ES-I3 (cell line): ENCODE results near the gene SSBP2.

Experiments
- H3K36me3 ChIP-seq: 2 replicates; pipeline ENCODE4 v1.6.1; 2013; ENCODE audit warnings: mild to moderate bottlenecking, low read length, control low read depth, moderate library complexity; ENCODE audit not compliant: insufficient read depth
- H3K4me1 ChIP-seq: 2 replicates; pipeline ENCODE4 v1.6.1; 2013; ENCODE audit warnings: mild to moderate bottlenecking, control low read depth, low read length; ENCODE audit not compliant: insufficient read depth
- H3K9ac ChIP-seq: 2 replicates; pipeline ENCODE4 v1.6.1; 2013; ENCODE audit warnings: low read depth, mild to moderate bottlenecking, low read length, moderate library complexity
- H3K9me3 ChIP-seq: 2 replicates; pipeline ENCODE4 v1.6.1; 2013; ENCODE audit warnings: mild to moderate bottlenecking, low read length, moderate library complexity; ENCODE audit not compliant: control insufficient read depth, insufficient read depth

SSBP2 gene

DNA sequence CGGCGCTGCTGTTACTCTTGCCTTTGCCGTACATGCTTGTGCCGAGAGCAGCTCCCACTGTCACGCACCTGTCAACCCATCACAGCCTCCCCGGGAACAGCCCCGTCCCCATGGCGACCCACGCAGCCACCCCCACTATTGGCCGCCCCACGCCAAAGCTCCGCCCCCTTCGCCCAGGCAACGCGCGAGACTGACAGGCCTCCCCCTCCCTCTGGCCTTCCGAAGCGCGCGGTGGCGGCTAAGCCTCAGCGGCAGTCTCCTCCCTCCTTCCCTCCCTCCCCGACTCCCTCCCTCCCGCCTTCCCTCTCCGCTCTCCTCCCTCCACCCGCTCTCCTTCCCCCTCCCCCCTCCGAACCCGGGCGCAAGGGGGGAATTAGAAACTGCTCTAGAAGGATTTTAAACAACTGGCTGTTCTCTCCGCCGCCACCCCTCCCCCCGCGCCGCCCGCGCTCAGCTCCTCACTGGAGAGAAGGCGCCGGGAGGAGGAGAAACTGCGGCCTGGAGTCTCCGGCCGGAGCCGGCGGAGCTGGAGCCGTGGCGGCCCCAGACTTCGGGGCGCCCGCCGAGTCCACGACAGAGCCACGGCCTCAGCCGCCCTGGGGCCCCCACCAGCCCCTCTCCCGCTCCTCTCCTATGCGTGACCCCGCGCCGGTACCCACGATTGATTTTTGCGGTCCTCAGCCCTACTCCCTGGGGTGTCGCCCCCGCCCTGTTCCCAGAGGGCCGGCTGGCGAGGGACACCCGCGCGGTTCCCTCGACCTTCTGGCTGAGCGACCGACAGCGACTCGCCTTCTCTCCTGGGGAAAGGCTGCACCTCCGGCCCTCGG is at the start of gene SSBP2:
TSS of gene SSBP2 (minus strand) at position 89 of the 827 bp plus-strand sequence. CDS start at position 34, 55 bp downstream.
- H3K36me3 ChIP-seq, result no peaks in the 10 kb centered on the region
- H3K9me3 ChIP-seq, result no peaks in the 10 kb centered on the region
- peaks cover 38% of the 10 kb centered on the region for H3K4me1 ChIP-seq
- H3K9ac ChIP-seq, result peak within 1 kb of the TSS; percentile 85

DNA sequence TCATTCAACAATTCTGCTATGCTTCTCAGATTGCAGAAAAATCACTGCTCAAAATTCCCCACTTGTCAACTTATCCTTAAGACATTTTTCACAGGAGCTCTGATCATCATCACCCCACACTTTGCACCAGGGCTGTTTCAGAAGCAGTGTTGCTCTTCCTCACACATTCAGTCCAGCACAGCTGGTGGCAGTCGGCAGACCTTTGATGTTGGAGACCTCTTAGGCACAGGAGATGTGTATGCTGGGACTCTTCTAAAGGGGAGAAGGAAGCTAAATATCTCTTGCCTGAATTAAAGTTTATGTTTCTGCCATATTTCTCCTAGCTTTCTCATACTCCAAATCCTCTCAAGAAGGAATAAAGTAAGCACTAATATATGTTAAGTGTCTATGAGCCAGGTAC is 44.8 kb upstream of the SSBP2 start:
- H3K9me3 ChIP-seq, result no peaks in the 10 kb centered on the region
- H3K4me1 ChIP-seq, result peaks cover 7% of the 10 kb centered on the region; the same call in 1 of the 2 replicates
- H3K9ac ChIP-seq, result no peak overlapping the region
- no peaks in the 10 kb centered on the region for H3K36me3 ChIP-seq

DNA sequence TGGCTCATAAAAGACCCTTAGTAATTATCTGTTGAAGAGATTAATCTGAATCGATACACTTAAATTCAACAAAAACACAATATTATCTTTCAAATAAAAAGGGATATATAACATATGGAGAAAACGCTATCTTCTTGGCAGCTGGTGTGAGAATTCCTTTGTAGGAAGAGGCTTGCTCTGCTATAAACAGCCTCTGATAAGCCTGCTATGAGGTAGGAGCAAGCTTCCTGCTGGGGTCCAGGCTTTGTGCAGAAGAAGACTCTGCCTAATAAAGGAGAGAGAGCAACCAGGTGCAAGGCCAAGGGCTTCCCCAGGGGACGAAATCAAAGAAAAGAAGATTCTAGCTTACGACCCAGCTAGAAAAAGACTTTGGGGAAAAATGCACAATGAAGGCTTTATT is 43.3 kb upstream of the SSBP2 start:
- Histone ChIP-seq H3K9me3 (no peaks in the 10 kb centered on the region), H3K36me3 (no peaks in the 10 kb centered on the region), H3K9ac (no peak overlapping the region), H3K4me1 (peaks cover 7% of the 10 kb centered on the region; the same call in 1 of the 2 replicates)

DNA sequence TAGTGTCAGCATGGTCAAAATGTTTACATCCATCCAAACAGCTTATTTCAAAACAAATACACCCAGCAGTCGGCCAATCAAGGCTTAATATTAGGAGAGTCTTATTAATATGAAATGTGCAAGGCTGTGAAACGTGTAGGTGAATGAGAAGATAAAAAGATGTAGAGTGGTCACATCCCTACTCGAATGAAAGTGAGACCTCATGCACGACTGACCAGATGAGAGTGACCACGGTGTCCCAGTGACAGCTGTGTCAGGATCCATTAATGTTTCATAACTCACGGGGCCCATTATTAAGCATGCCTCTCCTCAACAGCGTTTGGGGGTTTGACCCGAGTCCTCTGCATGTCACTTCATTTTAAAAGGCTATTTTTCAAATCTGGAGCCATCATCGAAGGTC is 39.4 kb upstream of the SSBP2 start:
- peaks cover 9% of the 10 kb centered on the region; the same call in 1 of the 2 replicates for H3K9me3 ChIP-seq
- no peaks in the 10 kb centered on the region for H3K36me3 ChIP-seq

DNA sequence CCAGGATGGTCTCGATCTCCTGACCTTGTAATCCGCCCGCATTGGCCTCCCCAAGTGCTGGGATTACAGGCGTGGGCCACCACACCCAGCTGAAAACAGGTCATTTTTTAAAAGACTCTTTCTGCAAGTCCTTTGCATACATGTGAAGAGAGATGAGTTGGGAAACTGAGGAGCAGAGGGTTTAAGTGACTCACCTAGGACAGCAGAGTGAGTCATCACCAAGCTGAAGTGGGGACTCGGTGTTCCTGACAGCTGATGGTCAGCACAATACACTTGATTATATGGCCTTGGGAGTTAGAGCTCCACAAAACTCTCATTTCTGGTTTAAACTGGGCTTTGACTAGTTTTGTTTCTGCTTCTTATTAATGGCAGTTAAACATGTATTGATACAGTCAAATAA is 38.1 kb upstream of the SSBP2 start:
- peaks cover 9% of the 10 kb centered on the region; the same call in 1 of the 2 replicates for H3K9me3 ChIP-seq
- no peak overlapping the region for H3K9ac ChIP-seq
- H3K36me3 ChIP-seq, result no peaks in the 10 kb centered on the region
- peaks cover 26% of the 10 kb centered on the region for H3K4me1 ChIP-seq

More for the DNA sequence above, 39.4 kb upstream of the SSBP2 start:
- H3K4me1 ChIP-seq, result peaks cover 26% of the 10 kb centered on the region
- no peak overlapping the region for H3K9ac ChIP-seq

DNA sequence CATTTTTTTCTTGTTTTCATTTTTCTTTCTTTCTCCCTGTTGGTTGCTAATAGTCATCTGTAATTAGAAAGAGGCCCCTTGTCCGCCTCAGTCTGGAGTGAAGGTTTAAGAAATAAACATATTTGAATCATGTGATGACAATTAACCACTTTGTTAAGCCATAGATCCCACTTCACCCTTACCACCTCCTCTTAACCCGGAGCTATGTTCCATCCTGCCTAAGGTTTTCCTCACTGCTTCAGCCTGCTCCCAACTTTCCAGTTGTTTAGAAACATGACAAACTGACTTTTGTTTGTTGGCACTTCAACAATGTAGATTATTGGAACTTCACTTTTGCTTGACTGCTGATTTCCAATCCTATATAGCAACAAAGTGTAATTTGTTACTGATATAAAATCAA is 37.4 kb upstream of the SSBP2 start:
- H3K36me3 ChIP-seq, result no peaks in the 10 kb centered on the region
- H3K9me3 ChIP-seq, result peaks cover 9% of the 10 kb centered on the region; the same call in 1 of the 2 replicates
- no peak overlapping the region for H3K9ac ChIP-seq
- peaks cover 26% of the 10 kb centered on the region for H3K4me1 ChIP-seq

DNA sequence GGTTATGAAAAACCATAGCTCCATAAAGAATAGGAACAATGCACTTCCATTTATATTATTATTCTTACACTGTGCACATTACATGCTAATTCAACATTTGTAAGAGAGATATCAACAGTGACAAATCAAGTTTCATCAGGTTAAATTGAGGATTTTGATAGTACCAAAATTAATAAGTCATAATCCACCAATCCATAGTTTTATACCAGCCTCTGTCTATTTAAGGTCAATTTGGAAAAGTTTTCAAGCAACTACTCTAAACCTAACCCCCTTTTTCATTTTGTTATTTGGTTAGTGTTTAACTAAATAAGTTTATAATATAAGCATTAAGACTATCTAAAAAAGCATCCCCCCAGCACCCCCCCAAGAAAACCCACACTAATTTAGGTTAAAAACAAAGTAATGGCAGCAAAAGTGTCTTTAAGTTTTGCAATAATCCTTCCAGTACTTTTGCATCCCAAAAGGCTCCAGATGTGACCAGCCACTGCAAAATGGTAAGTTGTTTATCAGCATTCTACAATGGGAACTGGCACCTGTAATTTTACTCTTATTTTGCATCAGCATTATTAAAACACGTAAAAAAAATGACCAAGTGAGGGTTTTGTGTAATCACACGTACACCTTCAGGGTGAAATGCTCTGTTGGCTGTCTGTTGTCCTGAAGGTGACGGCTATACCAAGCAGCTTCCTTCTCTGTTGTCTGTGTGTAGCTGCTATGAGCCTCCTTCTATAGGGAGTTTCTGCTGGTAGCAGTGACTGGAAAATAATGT is 36.8 kb upstream of the SSBP2 start:
- Histone ChIP-seq H3K36me3 (no peaks in the 10 kb centered on the region), H3K9me3 (peaks cover 9% of the 10 kb centered on the region; the same call in 1 of the 2 replicates), H3K9ac (no peak overlapping the region), H3K4me1 (peaks cover 26% of the 10 kb centered on the region)

DNA sequence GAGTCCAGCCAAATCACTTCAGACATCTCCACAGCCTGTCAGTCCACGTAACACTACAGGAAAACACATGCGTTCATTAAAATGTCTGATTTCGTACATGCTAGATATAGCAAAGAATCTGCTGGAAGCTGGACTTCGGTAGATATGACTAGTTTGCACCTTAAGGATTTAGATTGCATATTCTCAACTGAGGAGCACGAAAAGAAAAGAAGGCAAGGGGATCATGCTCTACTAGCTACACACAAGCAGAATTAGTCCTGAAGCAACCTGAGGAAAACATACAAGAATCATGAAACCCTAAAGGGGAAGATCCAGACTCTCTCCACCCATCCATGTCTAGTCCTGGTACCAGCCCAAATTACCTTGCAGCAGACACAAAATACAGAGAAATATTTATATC is 36.1 kb upstream of the SSBP2 start:
- peaks cover 26% of the 10 kb centered on the region for H3K4me1 ChIP-seq
- H3K9ac ChIP-seq, result no peak overlapping the region
- peaks cover 9% of the 10 kb centered on the region; the same call in 1 of the 2 replicates for H3K9me3 ChIP-seq
- H3K36me3 ChIP-seq, result no peaks in the 10 kb centered on the region

DNA sequence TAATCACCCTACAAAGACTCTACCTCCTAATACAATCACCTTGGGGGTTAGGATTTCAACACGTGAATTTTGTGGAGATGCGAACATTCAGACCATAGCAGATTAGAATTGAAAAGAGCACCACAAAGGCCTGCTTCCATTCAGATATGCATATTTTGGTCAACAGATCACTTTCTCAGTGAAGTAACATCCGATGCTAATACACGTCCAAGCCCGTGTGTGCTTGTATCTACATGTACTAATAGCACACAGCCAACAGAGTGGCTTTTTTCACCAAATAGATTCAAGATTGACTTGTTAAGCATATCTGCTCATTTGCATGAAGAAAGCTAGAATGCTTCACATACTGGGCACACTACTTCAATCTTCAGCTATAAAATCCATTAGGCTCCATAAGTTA is 35.6 kb upstream of the SSBP2 start:
- no peak overlapping the region for H3K9ac ChIP-seq
- H3K4me1 ChIP-seq, result peaks cover 26% of the 10 kb centered on the region
- H3K9me3 ChIP-seq, result peaks cover 9% of the 10 kb centered on the region; the same call in 1 of the 2 replicates
- H3K36me3 ChIP-seq, result no peaks in the 10 kb centered on the region

DNA sequence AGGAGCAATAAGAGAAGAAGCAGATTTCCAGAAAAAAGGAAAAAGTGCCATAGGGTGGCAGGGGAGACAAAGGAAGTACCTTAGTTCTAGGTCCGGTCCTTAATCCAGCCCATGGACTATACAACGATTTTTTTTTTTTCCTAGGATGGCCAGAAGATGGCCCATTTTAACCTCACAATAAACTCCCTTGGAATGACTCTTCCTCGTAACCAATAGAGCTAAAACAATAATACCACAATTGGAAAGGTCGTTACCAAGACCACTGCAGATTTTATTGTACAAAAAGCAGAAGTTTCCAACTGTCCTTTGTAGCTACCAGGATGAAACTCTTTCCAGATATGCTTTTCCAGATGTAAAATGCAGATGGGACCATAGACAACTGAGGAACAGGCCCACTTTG is 34.4 kb upstream of the SSBP2 start:
- Histone ChIP-seq H3K36me3 (no peaks in the 10 kb centered on the region), H3K9me3 (peaks cover 9% of the 10 kb centered on the region; the same call in 1 of the 2 replicates), H3K9ac (no peak overlapping the region), H3K4me1 (peaks cover 26% of the 10 kb centered on the region)

DNA sequence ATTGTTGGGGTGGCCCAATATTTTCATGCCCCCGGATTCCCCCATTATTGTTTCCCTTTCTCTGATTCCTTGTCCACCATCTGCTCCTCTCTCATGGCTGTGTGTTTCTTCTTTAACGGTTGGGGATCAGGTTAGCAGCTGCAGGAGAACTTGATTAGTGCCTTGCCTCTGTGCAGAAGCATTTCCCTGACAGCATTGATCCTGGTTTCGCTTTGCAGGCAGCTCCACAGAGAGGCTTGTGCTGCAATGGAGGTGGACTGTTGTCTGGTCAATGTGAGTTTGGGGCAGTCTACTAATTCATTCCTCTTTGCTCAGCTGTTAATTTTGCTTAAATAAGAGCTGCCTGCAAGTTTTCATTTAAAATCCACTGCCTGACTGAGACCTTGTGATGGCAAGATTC is 32.5 kb upstream of the SSBP2 start:
- no peaks in the 10 kb centered on the region for H3K36me3 ChIP-seq
- H3K9ac ChIP-seq, result no peak overlapping the region
- peaks cover 18% of the 10 kb centered on the region for H3K4me1 ChIP-seq
- H3K9me3 ChIP-seq, result peaks cover 9% of the 10 kb centered on the region; the same call in 1 of the 2 replicates

DNA sequence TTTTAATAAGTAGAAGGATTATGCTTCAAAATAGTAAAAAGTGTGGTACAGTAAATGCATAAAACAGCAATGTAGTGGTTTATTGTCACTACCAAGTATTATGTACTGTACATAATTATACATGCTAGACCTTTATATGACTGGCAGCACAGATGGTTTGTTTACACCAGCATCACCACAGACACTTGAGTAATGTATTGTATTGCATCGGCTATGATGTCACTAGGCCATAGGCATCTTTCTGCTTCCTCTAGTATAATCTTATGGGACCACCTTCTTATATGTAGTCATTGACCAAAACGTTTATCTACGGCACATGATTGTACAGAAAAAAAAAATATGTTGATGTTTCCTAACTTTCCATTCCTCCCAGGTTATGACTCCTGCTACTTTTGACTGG is 31.9 kb upstream of the SSBP2 start:
- Histone ChIP-seq H3K9ac (no peak overlapping the region), H3K4me1 (peaks cover 13% of the 10 kb centered on the region), H3K9me3 (peaks cover 9% of the 10 kb centered on the region; the same call in 1 of the 2 replicates), H3K36me3 (no peaks in the 10 kb centered on the region)

DNA sequence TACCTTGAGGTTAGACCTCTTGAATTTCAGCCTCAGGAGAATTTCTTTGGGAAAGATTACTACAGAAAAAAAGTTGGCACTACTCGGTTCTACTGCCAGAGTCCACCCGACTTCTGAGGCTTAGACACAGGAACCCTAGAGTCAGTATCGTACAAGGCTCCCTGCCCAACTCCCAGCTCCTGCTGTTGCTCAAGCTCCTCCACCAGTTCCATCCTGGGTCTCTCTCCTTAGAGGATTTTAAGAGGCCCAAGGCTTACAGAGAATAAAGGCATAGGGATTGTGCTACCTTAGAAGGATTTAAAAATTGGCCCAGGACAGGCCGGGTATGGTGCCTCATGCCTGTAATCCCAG is 29.0 kb upstream of the SSBP2 start:
- no peaks in the 10 kb centered on the region for H3K4me1 ChIP-seq
- no peaks in the 10 kb centered on the region for H3K9me3 ChIP-seq
- H3K9ac ChIP-seq, result no peak overlapping the region
- no peaks in the 10 kb centered on the region for H3K36me3 ChIP-seq

DNA sequence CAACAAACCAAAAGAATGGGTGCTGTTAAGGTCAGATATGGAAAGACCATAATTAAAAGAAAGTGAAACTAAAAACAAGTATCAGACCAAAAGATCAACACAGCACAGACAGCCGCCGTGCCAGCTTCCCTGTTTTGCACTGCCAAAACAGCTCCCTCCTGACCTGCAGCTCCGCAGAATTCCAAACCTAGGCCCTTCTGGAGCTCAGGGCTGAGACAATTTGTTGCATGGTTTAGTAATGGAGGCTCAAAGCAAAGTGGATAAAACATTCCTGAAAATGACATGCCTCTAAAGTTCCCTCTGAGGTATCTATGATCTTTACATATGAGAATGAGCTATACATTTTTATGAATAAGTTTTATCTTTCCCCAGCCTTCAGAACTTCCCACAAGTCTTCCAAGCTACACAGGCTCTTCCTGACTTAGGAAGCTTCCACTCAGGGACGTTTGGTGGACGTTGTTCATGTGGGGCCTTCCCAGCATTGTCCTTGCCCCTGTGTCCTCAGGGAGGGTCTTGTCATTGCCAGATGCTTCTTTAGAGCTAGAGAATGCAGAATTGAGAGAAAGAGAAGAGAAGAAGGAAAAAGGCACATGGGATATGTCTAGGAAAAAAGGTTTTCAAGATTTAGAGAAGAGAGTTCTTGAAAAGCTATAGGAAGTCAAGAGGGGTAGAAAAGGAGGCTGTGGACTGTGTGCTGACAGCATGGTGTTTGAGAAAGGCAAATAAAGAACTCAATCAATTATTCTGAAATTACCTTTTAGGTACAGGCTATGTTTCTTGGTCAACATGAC is 28.4 kb upstream of the SSBP2 start:
- Histone ChIP-seq H3K9ac (no peak overlapping the region), H3K36me3 (no peaks in the 10 kb centered on the region), H3K9me3 (no peaks in the 10 kb centered on the region), H3K4me1 (no peaks in the 10 kb centered on the region)
